ENCODE results near the gene CTAGE15. TPM values are rescaled to one million over a fixed set of nuclear protein-coding genes. Genes with fewer than 3 reads are reported as not detected.
"Not testable (repeated sequence)": the region's sequence is repeated elsewhere in the genome, so short reads cannot be mapped to it uniquely, and the experiment has no call there.

The CTAGE15 gene, protein sequence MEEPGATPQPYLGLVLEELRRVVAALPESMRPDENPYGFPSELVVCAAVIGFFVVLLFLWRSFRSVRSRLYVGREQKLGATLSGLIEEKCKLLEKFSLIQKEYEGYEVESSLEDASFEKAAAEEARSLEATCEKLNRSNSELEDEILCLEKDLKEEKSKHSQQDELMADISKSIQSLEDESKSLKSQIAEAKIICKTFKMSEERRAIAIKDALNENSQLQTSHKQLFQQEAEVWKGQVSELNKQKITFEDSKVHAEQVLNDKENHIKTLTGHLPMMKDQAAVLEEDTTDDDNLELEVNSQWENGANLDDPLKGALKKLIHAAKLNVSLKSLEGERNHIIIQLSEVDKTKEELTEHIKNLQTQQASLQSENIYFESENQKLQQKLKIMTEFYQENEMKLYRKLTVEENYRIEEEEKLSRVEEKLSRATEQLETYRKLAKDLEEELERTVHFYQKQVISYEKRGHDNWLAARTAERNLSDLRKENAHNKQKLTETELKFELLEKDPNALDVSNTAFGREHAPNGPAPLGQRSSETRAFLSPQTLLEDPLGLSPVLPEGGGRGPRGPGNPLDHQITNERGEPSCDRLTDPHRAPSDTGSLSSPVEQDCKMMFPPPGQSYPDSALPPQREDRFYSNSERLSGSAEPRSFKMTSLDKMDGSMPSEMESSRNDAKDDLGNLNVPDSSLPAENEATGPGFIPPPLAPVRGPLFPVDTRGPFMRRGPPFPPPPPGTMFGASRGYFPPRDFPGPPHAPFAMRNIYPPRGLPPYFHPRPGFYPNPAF
- polyA plus RNA-seq (ENCODE audit: insufficient read length in 4 of 4): 1 to 10 TPM in 1 of 4 donors, under 1 TPM in 2, not detected in 1; 0.08 to 1.4 (median 0.44) TPM

DNA sequence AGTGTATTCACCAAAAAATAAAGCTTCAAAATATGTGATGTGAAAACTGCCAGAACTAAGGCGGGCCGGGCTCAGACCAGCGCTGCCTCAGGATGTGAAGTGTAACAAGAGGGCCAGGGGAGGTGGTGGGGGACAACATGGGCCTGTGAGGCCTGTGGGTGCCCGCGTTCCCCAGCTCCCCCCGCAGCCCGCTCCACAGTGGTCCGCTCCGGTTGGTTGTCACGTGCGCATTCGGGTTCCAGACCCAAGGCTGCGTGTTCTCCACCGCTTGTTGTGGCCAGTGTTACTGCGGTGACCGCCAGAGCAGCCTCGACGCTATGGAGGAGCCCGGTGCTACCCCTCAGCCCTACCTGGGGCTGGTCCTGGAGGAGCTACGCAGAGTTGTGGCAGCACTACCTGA, at the start of gene CTAGE15:
Gene CTAGE15, plus strand, starts transcription at position 301 of the 400 bp plus-strand sequence. Its CDS starts 17 bp downstream, at position 318.
- DNase-seq (ENCODE audit: low read depth in 4 of 4, low spot score in 2 of 4): not testable (repeated sequence)

DNA sequence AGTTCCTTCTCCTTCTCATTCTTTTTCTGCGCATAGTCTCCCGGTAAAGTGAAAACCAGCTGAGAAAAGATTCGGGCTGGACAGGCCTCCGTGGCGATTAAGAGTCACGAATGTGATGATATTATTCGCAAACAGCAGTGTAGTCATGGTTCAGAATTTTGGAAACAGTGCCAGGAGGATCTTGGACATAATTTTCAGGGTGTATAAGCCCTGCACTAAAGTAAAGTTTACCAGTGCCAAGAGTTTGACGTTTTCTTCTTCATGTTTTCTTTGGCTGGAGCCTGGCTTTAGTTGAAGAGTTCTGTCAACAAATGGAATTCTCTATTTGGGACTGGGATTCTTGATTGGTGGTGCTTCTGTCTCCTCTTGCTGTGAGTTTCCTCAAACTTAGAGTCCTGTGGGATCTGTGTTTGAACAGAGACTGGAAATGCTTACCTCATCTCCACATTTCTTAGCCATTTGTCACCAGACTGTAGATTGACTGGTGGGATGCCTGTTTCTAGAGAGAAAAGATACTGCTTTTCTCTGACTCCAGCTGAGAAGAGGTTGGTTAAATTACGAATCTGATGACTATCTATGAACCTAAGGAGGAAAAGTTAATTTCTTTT, 49.2 kb upstream of the CTAGE15 start:
- DNase-seq (ENCODE audit: low read depth in 4 of 4, low spot score in 2 of 4): not testable (repeated sequence)

DNA sequence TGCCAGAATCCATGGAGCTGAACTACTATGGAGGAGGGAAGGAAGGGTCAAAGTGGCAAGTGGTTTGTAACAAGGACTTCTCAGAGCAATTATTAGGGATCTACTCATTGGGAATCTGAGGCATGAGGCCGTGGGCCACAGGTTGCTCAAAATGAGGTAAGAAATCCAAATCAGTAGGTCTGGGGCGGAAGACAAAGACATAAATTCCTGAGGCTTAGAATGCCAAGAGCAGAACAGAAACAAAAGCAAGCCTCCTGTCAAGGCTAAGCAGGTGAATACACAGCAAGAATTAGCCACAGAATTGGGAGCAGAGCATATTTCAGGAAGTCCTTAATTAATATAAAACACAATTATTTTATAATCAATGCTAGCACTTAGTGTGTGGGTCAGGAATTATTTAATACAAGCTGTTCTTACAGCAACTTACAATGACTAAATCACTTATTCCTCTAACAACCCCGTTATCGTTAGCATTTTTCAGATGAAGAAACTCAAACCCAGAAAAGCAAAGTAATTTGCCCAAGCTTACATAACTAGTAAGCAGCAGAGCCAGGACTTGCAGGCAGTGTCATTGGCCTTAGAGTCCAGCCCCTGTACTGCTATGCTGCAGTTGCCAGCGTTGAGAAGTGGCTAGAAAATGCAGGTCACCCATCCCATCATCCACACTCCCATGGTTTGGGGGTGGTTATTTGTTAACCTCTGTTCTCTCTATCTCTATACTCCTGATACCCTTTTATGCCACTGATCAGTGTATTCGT, 40.3 kb upstream of the CTAGE15 start:
- DNase-seq (ENCODE audit: low read depth in 4 of 4, low spot score in 2 of 4): not testable (repeated sequence)

DNA sequence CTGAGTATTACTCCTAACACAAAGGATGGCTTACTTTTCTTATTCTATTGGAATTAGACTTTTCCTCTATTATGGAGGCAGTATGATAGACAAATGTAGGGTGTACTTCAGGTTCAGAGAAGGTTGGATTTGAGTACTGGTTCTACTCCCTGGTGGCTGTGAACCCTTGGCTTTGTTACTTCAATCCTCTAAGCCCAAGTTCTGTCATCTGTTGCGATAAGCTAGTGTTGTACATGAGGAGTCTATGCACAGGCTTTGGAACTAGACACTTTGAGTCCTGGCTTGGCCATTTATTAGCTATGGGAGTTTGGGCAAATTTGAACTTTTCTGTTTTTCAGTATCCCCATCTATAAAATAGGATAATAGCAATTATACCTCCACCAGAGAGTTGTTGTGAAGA, 39.7 kb upstream of the CTAGE15 start:
- not testable (repeated sequence) for DNase-seq (ENCODE audit: low read depth in 4 of 4, low spot score in 2 of 4)

DNA sequence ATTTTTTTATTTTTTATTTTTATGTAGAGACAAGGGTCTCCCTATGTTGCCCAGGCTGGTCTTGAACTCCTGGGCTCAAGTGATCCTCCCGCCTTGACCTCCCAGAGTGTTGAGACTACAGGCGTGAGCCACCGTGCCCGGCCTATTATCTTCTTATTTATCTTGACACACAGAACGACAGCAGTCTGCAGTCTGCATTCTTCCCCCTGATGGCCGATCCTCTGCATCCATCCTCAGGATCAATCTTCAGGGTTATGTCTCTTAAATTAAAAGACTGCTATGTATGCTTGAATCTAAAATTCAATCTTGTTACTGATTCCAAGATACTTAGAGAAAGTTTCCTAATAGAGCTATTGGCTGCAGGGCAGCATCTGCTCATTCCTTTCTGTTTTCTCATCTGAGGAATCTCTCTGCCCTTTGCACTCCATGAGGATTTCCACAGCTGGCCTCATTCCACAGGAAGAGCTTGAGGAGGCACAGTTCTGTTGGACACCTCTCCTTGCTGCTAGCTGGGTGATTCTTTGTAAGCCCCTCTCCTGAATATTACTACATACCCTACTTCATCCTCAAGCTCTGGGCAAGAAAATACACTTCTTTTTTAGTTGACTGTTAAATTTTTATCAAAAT, 38.3 kb upstream of the CTAGE15 start:
- not testable (repeated sequence) for DNase-seq (ENCODE audit: low read depth in 4 of 4, low spot score in 2 of 4)

DNA sequence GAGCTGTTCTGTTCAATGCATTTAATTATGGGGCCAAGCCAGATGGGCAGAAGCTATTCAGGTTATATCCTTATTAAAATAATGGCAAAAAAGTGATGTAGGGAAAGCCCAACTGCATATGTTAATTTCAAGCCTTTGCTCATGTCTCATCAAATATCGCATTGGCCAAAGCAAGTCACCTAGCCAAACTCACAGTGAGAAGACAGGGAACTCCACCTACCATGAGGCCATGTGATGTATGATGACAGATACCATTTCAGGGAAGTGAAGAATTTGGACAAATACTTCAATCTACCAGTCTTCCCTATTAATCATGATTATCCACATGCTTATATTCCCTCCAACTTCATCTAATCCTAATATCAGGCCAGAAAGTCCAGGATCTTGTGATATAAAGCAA, 35.2 kb upstream of the CTAGE15 start:
- not testable (repeated sequence) for DNase-seq (ENCODE audit: low read depth in 4 of 4, low spot score in 2 of 4)

DNA sequence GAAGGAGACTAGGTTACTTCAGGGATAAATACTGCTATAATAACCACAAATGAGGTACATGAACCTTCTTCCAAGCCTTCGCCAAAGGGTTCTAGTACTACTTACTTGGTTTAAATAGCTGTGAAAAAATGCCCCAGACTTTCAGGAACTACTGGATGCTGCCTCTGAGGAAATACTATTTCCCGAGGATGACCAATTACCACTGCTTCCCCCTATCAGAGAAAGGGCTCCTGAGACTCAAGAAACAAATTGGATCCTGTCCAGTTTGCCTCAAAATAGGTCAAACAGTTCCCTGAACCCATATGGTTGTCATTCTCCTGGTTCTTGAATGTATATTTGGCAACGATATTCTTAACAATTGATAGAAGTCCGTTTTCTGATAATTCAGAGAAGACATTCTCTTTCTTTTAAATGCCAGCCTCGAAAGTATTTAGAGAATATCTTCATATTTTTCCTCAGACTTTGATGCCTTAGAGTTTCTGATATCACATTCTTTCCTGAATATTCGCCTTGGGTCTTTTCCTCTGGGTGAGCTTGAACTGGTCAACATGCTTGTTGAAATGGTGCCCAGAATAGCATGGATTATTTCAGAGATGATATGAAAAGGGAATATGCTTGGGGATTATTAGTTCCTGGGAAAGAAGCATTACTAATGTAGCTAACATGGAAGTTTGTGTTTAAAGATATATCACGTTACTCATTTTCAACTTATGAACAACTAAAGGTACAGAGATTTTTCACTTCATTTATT, 28.1 kb upstream of the CTAGE15 start:
- DNase-seq (ENCODE audit: low read depth in 4 of 4, low spot score in 2 of 4): not testable (repeated sequence)

DNA sequence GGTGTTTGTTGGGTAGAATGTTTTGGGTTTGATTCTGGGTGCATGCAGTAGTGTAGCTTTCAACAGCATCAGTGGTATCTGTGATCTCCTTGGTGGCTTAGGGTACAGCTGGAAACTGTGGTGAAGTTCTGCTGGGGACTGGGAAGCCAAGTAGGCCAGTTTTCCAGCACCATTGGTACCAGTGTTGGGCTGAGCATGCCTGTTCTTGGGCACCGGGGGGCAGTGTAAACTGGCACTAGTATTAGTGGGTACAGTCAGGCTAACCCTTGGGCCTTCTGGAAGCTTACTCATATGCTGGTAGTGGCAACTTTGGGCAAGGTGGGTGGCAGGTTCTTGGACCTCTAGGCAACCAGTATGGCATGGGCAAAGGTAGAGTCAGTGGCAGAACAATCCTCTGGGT, 15.6 kb upstream of the CTAGE15 start:
- not testable (repeated sequence) for DNase-seq (ENCODE audit: low read depth in 4 of 4, low spot score in 2 of 4)

DNA sequence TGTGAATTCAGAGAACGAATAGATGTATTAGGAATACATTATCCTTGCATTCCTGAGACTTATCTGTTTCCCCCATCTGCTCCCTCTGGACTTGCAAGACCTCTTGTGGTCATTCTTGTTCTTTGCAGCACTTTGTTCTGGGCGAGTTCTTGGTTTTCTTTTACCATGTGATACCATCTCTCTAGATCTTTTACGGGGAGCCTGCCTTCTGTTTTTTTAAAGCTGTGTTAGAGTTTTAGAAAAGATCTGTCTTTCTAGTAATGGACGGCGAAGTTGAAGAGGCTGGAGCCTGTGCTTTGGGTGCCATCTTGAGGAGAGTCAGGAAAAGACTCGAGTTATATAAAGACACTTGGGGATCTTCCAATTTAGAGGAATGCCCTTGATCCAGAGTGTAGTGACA, 8.3 kb upstream of the CTAGE15 start:
- not testable (repeated sequence) for DNase-seq (ENCODE audit: low read depth in 4 of 4, low spot score in 2 of 4)

DNA sequence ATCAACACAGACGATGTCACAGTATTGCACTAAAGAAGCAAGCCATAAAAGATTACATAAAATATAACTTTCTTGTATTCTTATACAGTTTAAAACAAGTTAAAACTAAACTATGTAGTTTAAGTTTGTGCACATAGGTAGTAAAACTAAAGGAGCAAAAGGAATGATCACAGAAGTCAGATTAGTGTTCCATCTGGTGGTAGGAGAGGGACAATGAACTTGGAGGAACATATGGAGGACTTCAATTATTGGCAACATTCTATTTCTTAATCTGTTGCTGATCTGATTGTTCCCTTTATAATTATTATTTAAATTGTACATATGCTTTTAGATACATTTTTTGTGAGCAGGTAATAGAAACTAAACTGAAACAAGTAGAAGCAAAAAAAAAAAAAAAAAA, 5.6 kb upstream of the CTAGE15 start:
- not testable (repeated sequence) for DNase-seq (ENCODE audit: low read depth in 4 of 4, low spot score in 2 of 4)

DNA sequence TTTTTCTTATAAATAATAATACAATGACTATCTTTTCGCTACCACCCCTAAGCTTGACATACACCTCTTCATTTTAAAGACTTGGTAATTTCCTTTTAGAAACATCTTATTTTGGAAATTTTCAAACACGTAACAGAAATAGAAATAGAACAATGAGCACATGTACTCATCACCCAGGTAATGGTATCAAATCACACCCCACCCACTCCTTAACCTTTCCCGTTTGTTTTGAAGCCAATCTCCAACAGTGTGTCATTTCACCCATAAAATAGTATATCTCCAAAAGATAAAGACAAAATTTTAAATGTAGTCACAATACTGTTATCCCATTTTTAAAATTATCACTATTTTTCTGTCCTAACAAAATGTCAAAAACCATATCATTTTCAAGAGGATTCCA, 16.6 kb downstream of the CTAGE15 start:
- DNase-seq (ENCODE audit: low read depth in 4 of 4, low spot score in 2 of 4): not testable (repeated sequence)

DNA sequence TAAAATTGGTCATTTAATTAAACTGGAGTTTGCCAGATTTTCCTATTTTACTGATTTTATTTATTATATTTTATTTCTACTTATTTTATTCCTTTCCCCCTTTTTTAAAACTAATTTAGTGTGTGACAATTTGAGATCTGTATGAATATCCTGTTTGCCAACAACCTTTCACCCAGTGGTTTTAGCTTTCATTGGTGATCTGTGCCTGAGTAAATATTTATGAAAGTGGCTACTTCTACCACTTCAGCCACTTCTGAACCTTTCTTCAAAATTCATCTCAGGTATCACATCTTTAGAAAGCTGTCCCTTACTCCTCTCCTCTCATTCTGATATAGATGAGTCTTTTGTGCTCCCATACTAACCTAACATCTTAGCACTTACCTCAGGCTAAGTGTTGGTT, 18.3 kb downstream of the CTAGE15 start:
- not testable (repeated sequence) for DNase-seq (ENCODE audit: low read depth in 4 of 4, low spot score in 2 of 4)

DNA sequence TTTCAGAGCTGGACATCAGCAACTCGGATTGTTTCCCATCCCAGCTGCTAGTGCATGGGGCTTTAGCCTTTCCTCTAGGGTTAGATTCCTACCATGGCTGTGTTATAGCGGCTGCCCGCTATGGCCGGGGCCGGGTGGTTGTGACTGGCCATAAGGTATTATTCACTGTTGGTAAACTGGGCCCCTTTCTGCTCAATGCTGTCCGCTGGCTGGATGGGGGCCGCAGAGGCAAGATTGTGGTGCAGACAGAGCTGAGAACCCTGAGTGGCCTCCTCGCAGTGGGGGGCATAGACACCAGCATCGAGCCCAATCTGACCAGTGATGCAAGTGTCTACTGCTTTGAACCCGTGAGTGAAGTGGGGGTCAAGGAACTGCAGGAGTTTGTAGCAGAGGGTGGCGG, 26.5 kb downstream of the CTAGE15 start:
- not testable (repeated sequence) for DNase-seq (ENCODE audit: low read depth in 4 of 4, low spot score in 2 of 4)

DNA sequence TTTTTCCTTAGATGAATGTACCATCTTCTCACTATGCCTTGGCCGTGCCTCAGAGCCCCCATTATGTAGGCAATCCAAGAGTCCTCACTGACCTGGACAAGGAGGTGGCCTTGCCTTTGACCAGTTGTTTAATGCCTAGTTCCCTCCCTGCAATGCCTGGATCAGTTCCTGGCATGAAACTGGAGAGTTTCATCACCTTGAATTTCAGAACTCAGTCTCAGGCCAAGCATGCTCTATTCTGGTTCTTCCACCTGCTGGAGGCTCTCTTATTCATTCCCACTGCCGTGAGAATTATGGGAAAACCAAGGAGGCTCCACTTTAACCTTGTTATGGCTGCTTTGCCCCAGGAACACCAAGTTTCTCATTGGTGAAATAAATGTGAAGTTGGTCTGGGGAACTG, 31.9 kb downstream of the CTAGE15 start:
- DNase-seq (ENCODE audit: low read depth in 4 of 4, low spot score in 2 of 4): not testable (repeated sequence)

DNA sequence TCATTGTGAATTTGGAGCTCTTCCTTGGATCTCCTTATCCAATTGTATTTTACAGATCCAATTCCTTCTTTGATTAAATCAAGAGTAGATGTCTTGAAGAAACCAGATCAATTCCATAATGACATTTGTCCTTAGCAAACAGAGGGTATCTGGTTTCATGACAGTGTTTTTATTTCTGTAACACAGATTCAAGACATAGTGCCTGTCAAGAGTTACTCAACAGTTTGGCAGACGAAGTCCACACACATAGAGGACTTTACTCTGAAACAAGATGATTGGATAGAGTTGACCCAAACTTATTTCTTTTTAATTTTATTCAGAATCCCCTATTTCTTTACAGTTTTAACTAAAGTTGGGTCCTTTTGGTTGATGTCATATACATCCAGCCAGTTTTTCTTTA, 34.5 kb downstream of the CTAGE15 start:
- not testable (repeated sequence) for DNase-seq (ENCODE audit: low read depth in 4 of 4, low spot score in 2 of 4)

DNA sequence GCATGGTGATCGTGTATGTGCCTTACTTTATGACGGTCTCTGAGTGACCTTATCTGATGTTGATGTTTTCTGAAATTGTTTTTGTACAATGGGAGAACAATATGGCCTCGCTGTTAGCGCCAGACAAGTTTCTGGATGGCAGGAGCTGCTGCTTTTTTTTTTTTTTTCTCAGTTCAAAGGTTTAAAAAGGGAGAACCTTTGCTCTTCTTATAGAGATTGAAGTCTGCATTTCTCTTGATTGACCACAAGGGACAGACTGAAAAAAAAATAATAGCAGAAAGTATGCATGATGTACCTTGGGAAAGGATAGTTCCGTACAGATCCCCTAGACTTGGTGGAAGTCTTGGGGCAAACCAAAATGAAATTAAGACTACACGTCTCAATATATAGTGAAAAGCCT, 43.9 kb downstream of the CTAGE15 start:
- DNase-seq (ENCODE audit: low read depth in 4 of 4, low spot score in 2 of 4): not testable (repeated sequence)

DNA sequence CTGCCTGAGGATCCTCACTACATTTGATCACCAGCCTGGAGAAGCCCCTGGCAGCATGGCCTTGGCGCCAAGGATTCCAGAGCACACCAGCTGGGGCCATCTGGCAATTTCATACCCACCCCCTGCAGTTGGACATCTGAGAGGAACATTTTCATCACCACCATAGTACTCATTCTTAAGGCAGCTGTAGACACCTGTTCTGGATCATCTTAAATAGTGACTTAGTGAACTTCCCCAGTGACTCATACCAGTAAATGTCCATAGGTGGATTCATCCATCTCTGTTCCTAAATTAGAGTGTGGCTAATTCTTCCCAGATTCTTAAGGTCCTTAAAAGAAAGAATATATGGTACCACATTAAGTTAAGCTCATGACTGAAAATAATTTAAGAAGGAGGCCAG, 45.6 kb downstream of the CTAGE15 start:
- DNase-seq (ENCODE audit: low read depth in 4 of 4, low spot score in 2 of 4): not testable (repeated sequence)

DNA sequence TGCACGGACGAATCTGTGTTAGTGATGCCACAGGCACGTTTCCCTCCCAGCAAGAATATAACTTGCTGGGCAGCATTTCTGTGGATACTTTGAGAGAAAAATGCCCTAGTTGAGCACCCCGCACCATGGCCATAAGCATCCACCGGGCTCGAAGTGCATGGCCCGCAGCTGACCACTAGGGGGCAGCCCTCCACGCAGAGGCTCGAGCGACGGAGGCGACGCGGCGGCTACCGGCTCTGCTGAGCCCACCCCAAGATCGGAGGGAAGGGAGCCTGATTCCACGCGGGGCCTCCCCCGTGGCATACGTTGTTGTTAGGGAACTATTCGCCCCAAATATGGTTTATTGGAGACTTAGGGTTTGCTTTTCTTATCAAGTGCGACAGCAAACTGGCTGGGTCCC, 48.5 kb downstream of the CTAGE15 start:
- not testable (repeated sequence) for DNase-seq (ENCODE audit: low read depth in 4 of 4, low spot score in 2 of 4)

DNA sequence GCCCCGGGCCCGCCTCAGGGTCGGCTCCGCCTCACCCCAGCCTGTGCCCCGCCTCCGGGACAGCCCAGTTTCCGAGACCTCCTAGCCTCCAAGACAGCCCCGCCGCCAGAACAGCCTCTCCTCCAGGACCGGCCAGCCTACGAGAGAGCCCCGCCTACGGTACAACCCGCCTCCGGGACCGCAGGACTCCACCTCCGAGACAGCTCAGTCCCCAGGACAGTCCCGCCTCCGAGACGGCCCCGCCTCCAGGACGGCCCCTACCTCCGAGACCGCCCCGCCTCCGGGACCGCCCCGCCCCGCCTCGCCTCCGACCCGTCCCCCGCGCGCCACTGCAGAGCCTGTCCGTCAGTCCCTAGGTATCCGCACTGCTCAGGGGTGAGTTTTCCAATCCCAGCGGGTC, 49.0 kb downstream of the CTAGE15 start, which contains the start of gene TCAF2:
Gene TCAF2, plus strand, starts transcription at position 329 of the 400 bp plus-strand sequence.
- DNase-seq (ENCODE audit: low read depth in 4 of 4, low spot score in 2 of 4): not testable (repeated sequence)

Data from left renal cortex interstitium (tissue), 4 donors.